H9 (cell line): ENCODE measurements around the gene AKAP3. TPM values are rescaled to one million over a fixed set of nuclear protein-coding genes. Genes with fewer than 3 reads are reported as not detected.

ENCODE experiments used
- DNase-seq: peaks from one replicate; pipeline ENCODE4 v3.0.0-alpha.2; 2017
- H2AFZ ChIP-seq: one replicate; pipeline ENCODE4 v1.6.1; 2013; ENCODE audit warnings: mild to moderate bottlenecking, low read length, control low read depth, moderate library complexity
- H2AK5ac ChIP-seq: 2 replicates; pipeline ENCODE4 v1.6.1; 2013; ENCODE audit warnings: low read length, control low read depth, mixed read lengths; ENCODE audit not compliant: insufficient read length
- H2BK120ac ChIP-seq: one replicate; pipeline ENCODE4 v1.6.1; 2013; ENCODE audit warnings: low read depth, mild to moderate bottlenecking, low read length, control low read depth, inconsistent platforms; ENCODE audit not compliant: poor library complexity, severe bottlenecking
- H2BK12ac ChIP-seq: 2 replicates; pipeline ENCODE4 v1.6.1; 2013; ENCODE audit warnings: low read length, control low read depth, mixed read lengths, low read depth; ENCODE audit not compliant: insufficient read length
- H2BK15ac ChIP-seq: 2 replicates; pipeline ENCODE4 v1.6.1; 2013; ENCODE audit warnings: low read depth, low read length, control low read depth
- H2BK20ac ChIP-seq: one replicate; pipeline ENCODE4 v1.6.1; 2013; ENCODE audit warnings: low read depth, mild to moderate bottlenecking, low read length, control low read depth, inconsistent platforms; ENCODE audit not compliant: poor library complexity, severe bottlenecking
- H2BK5ac ChIP-seq: 2 replicates; pipeline ENCODE4 v1.6.1; 2013; ENCODE audit warnings: low read length, control low read depth, mixed read lengths; ENCODE audit not compliant: insufficient read length
- H3K14ac ChIP-seq: 2 replicates; pipeline ENCODE4 v1.6.1; 2013; ENCODE audit warnings: low read length, control low read depth; ENCODE audit not compliant: insufficient read depth
- H3K18ac ChIP-seq: 2 replicates; pipeline ENCODE4 v1.6.1; 2013; ENCODE audit warnings: low read depth, mild to moderate bottlenecking, mixed read lengths, low read length, control low read depth; ENCODE audit not compliant: insufficient read length
- H3K23ac ChIP-seq: 2 replicates; pipeline ENCODE4 v1.6.1; 2013; ENCODE audit warnings: low read length, control low read depth, mixed read lengths, low read depth; ENCODE audit not compliant: insufficient read length
- H3K23me2 ChIP-seq: 2 replicates; pipeline ENCODE4 v1.6.1; 2013; ENCODE audit warnings: low read depth, mild to moderate bottlenecking, mixed read lengths, low read length, control low read depth; ENCODE audit not compliant: insufficient read length, poor library complexity, severe bottlenecking
- H3K27ac ChIP-seq: 2 replicates; pipeline ENCODE4 v1.5.1; 2013; ENCODE audit warnings: low read length, control low read depth, mixed read lengths, low read depth; ENCODE audit not compliant: insufficient read length
- H3K27me3 ChIP-seq: 2 replicates; pipeline ENCODE4 v1.6.1; 2013; ENCODE audit warnings: low read length, control low read depth, inconsistent platforms; ENCODE audit not compliant: insufficient read depth
- H3K4ac ChIP-seq: 2 replicates; pipeline ENCODE4 v1.6.1; 2013; ENCODE audit warnings: low read depth, mild to moderate bottlenecking, control low read depth, inconsistent platforms, low read length, moderate library complexity
- H3K4me1 ChIP-seq: 2 replicates; pipeline ENCODE4 v1.6.1; 2013; ENCODE audit warnings: low read length, control low read depth, inconsistent platforms; ENCODE audit not compliant: insufficient read depth
- H3K4me2 ChIP-seq: 2 replicates; pipeline ENCODE4 v1.6.1; 2013; ENCODE audit warnings: low read length, control low read depth, mixed read lengths; ENCODE audit not compliant: insufficient read length, insufficient read depth
- H3K56ac ChIP-seq: 2 replicates; pipeline ENCODE4 v1.6.1; 2013; ENCODE audit warnings: low read depth, mild to moderate bottlenecking, mixed read lengths, low read length, control low read depth; ENCODE audit not compliant: insufficient read length
- H3K79me1 ChIP-seq: 2 replicates; pipeline ENCODE4 v1.6.1; 2013; ENCODE audit warnings: low read depth, mild to moderate bottlenecking, moderate library complexity, low read length, control low read depth, inconsistent platforms; ENCODE audit not compliant: insufficient read depth, poor library complexity, severe bottlenecking
- H3K79me2 ChIP-seq: 2 replicates; pipeline ENCODE4 v1.6.1; 2013; ENCODE audit warnings: low read length, control low read depth, inconsistent platforms; ENCODE audit not compliant: insufficient read depth
- H3K9ac ChIP-seq: 2 replicates; pipeline ENCODE4 v1.6.1; 2013; ENCODE audit warnings: low read length, control low read depth, mixed read lengths; ENCODE audit not compliant: insufficient read length; ENCODE audit errors: extremely low read depth
- H3K9me3 ChIP-seq: one replicate; pipeline ENCODE4 v1.6.1; 2013; ENCODE audit warnings: low read depth, low read length, inconsistent platforms; ENCODE audit not compliant: control insufficient read depth
- H3T11ph ChIP-seq: one replicate; pipeline ENCODE4 v1.6.1; 2013; ENCODE audit warnings: mild to moderate bottlenecking, low read length, control low read depth, inconsistent platforms
- H4K20me1 ChIP-seq: one replicate; pipeline ENCODE4 v1.6.1; 2013; ENCODE audit not compliant: control insufficient read depth, insufficient read length, insufficient read depth
- H4K5ac ChIP-seq: 2 replicates; pipeline ENCODE4 v1.6.1; 2013; ENCODE audit warnings: low read depth, mild to moderate bottlenecking, mixed read lengths, low read length, control low read depth; ENCODE audit not compliant: insufficient read length
- H4K8ac ChIP-seq: replicated peaks from 2 replicates; pipeline ENCODE4 v1.6.1; 2013; ENCODE audit warnings: low read length, control low read depth, mixed read lengths, low read depth; ENCODE audit not compliant: insufficient read length
- H4K91ac ChIP-seq: 2 replicates; pipeline ENCODE4 v1.6.1; 2013; ENCODE audit warnings: low read depth, mild to moderate bottlenecking, moderate library complexity, mixed read lengths, low read length, control low read depth; ENCODE audit not compliant: insufficient read length
- H3K27ac Mint-ChIP-seq, 3 experiments: 2 replicates in 2 of 3; 3 replicates in 1 of 3; pipeline ENCODE4 v1.8.0; 2020 to 2021; ENCODE audit warnings: mixed read lengths in 3 of 3, mild to moderate bottlenecking in 1 of 3, moderate library complexity in 1 of 3
- H3K27me3 Mint-ChIP-seq: 2 replicates; pipeline ENCODE4 v1.8.0; 2021; ENCODE audit warnings: low read depth, mild to moderate bottlenecking, moderate library complexity, mixed read lengths
- H3K36me3 Mint-ChIP-seq, 3 experiments: 2 replicates in 2 of 3; 3 replicates in 1 of 3; pipeline ENCODE4 v1.8.0; 2020 to 2021; ENCODE audit warnings: low read depth in 3 of 3, mixed read lengths in 3 of 3; ENCODE audit not compliant: insufficient read depth in 1 of 3
- H3K4me1 Mint-ChIP-seq, 2 experiments: 2 replicates each; pipeline ENCODE4 v1.8.0; 2020; ENCODE audit warnings: mixed read lengths in 2 of 2
- H3K4me3 Mint-ChIP-seq, 2 experiments: 2 replicates in 1 of 2; 3 replicates in 1 of 2; pipeline ENCODE4 v1.8.0; 2020 to 2021; ENCODE audit warnings: mild to moderate bottlenecking in 2 of 2, mixed read lengths in 2 of 2, moderate library complexity in 1 of 2
- H3K9me3 Mint-ChIP-seq, 2 experiments: 2 replicates in 1 of 2; 3 replicates in 1 of 2; pipeline ENCODE4 v1.8.0; 2020; ENCODE audit warnings: mild to moderate bottlenecking in 2 of 2, mixed read lengths in 2 of 2, moderate library complexity in 1 of 2
- CTCF ChIP-seq: fragments of 200-600 bp; sonication (generic); conservative IDR thresholded peaks from 3 replicates; pipeline ENCODE4 v1.8.0; 2021; ENCODE audit warnings: antibody characterized with exemption, mild to moderate bottlenecking
- WGBS: extraction: QIAGEN DNeasy Blood & Tissue Kit; methylation state at CpG from one replicate; pipeline ENCODE4 v1.1.7; 2013; ENCODE audit warnings: missing lambda C conversion rate, low lambda C conversion rate, mixed read lengths; ENCODE audit not compliant: insufficient read length; ENCODE audit errors: extremely low coverage; 5-methylcytosine and 5-hydroxymethylcytosine counted together
- total RNA-seq: library from RNA; stranded (reverse); gene quantifications from 2 replicates; pipeline ENCODE4 v1.2.1, GENCODE V29; 2021

Gene AKAP3
- total RNA-seq, 1 experiment from 2014 or later, result 1.3 TPM

- no peaks in the 10 kb centered on the region for H3K79me1 ChIP-seq
- Mint-ChIP-seq H3K27ac (peak overlapping the region in 1 of 3 experiments; percentile 59; a peak in 5 of 7 replicates), H3K4me1 (peaks cover 0 to 12% of the 10 kb centered on the region in 2 experiments; a peak in 2 of 4 replicates), H3K36me3 (peaks cover 0 to 19% (median 16%) of the 10 kb centered on the region in 3 experiments; a peak in 5 of 7 replicates), H3K4me3 (no peak overlapping the region), H3K27me3 (no peaks in the 10 kb centered on the region), H3K9me3 (no peaks in the 10 kb centered on the region)
- H3K4me2 ChIP-seq, result no peak overlapping the region
- no peak overlapping the region for H2AFZ ChIP-seq
- no peak overlapping the region for H3K23ac ChIP-seq
- no peak for DNase-seq
- no peak overlapping the region for H2BK5ac ChIP-seq
- no peaks in the 10 kb centered on the region for H4K20me1 ChIP-seq
- no peak overlapping the region for H3K4ac ChIP-seq
- H2BK20ac ChIP-seq, result no peak overlapping the region
- no CpG with 5 or more reads among the region's 4 CpGs for WGBS
- H4K8ac ChIP-seq, result no peak overlapping the region
- no peak overlapping the region for H3K18ac ChIP-seq
- no peak overlapping the region for H3K27ac ChIP-seq
- H2BK12ac ChIP-seq, result no peak overlapping the region
- no peak overlapping the region for H3K56ac ChIP-seq
- H2BK15ac ChIP-seq, result no peak overlapping the region
- H4K5ac ChIP-seq, result no peak overlapping the region
- H3K14ac ChIP-seq, result no peak overlapping the region
- no peak overlapping the region for H4K91ac ChIP-seq
- H3K23me2 ChIP-seq, result no peaks in the 10 kb centered on the region
- H3K4me1 ChIP-seq, result peaks cover 2% of the 10 kb centered on the region; the same call in 1 of the 2 replicates
- H3K9ac ChIP-seq, result no peak overlapping the region
- H2AK5ac ChIP-seq, result no peak overlapping the region
- no peak overlapping the region for H2BK120ac ChIP-seq
- no peaks in the 10 kb centered on the region for H3K9me3 ChIP-seq
- no peak overlapping the region for H3T11ph ChIP-seq
- H3K27me3 ChIP-seq, result no peaks in the 10 kb centered on the region
- no peaks in the 10 kb centered on the region for H3K79me2 ChIP-seq
- no peak for TF ChIP-seq CTCF
Measured at GRCh38 chr12:4610481-4610880, 38.4 kb downstream of the AKAP3 start.
